Fibroblast of lung (primary cell): ENCODE measurements around the gene METTL26.

ENCODE experiments used
- CTCF ChIP-seq, 2 donors: IDR thresholded peaks in 1 of 2; conservative IDR thresholded peaks in 1 of 2; 1 replicate in 1 of 2; 2 replicates in 1 of 2; pipeline ENCODE4 v1.5.1; 2011 to 2012; ENCODE audit warnings: low read length in 2 of 2, control low read depth in 1 of 2, inconsistent platforms in 1 of 2, low read depth in 1 of 2, mild to moderate bottlenecking in 1 of 2
- EZH2 ChIP-seq: IDR thresholded peaks from 2 replicates; pipeline ENCODE4 v1.5.1; 2012; ENCODE audit warnings: low read length, control low read depth, mild to moderate bottlenecking; ENCODE audit errors: missing control alignments

- no peak for TF ChIP-seq CTCF (conservative IDR thresholded peaks at IDR 0.05 in 1 of 2, IDR thresholded peaks at IDR 0.05 in 1 of 2; ENCODE audit: low read depth in 1 of 2, low read length in 2 of 2)
- no peak for TF ChIP-seq EZH2
These were observed 17.9 kb upstream of the METTL26 start for GRCh38 chr16:654034-654433.
